K562 (cell line): ENCODE data around the gene OR7C1. TPM values are rescaled to one million over a fixed set of nuclear protein-coding genes. Genes with fewer than 3 reads are reported as not detected.
A peak's percentile ranks its signal among the peaks of the same experiment; 100 is the strongest.

Experiments
- BRCA1 ChIP-seq, 2 experiments: fragments of 450-650 bp in 1 of 2; sonication (generic) in 1 of 2; formaldehyde crosslinking in 1 of 2; IDR thresholded peaks; 2 replicates each; pipeline versions ENCODE4 v1.5.0 to v1.6.1; 2017 to 2020; ENCODE audit warnings: mild to moderate bottlenecking in 1 of 2, missing genetic modification reagents in 1 of 2
- CREM ChIP-seq: IDR thresholded peaks from 2 replicates; pipeline ENCODE4 v1.6.1; 2014; ENCODE audit warnings: antibody characterized with exemption, low read depth
- HSF4 ChIP-seq: fragments of 250-450 bp; sonication (Bioruptor Pico); IDR thresholded peaks from 2 replicates; pipeline ENCODE4 v2.1.2; 2022; ENCODE audit warnings: mild to moderate bottlenecking, moderate library complexity, borderline replicate concordance
- MTA3 ChIP-seq: fragments of 450-650 bp; formaldehyde crosslinking; IDR thresholded peaks from 2 replicates; pipeline ENCODE4 v1.6.1; 2017; ENCODE audit warnings: mild to moderate bottlenecking, borderline replicate concordance
- POLR2AphosphoS2 ChIP-seq: IDR thresholded peaks from 2 replicates; pipeline ENCODE4 v1.6.1; 2012; ENCODE audit warnings: low read length, improper control_type of control experiment
- SIRT6 ChIP-seq: IDR thresholded peaks from one replicate; pipeline ENCODE4 v1.6.1; 2012; ENCODE audit warnings: low read depth, mild to moderate bottlenecking, control low read depth, inconsistent platforms, low read length, moderate library complexity
- ZNF146 ChIP-seq: IDR thresholded peaks from one replicate; pipeline ENCODE4 v1.6.1; 2018; ENCODE audit warnings: missing compliant biosample characterization; ENCODE audit not compliant: unreplicated experiment
- polyA plus RNA-seq, 8 experiments: library from polyadenylated mRNA; depleted of rRNA in 4 of 8; stranded (reverse) in 5 of 8; unstranded in 3 of 8; fragments of >200 nt; fragmentation: Nextera tagmentation in 2 of 8; fragmentation: Illumina TruSeq in 1 of 8; extraction: Ambion mirVana in 2 of 8; extraction: Trizol in 1 of 8; gene quantifications; 2 replicates each; pipeline versions ENCODE4 v1.2.1 to v1.2.3, GENCODE V29; 2011 to 2014; ENCODE audit warnings: inconsistent platforms in 1 of 8, missing spikeins in 1 of 8
- total RNA-seq, 7 experiments: library from RNA; depleted of rRNA in 6 of 7; stranded (reverse); fragments of >200 nt in 6 of 7; fragmentation: Illumina TruSeq in 2 of 7; extraction: Trizol in 2 of 7; gene quantifications; 2 replicates each; pipeline versions ENCODE4 v1.2.1 to v1.2.3, GENCODE V29; 2011 to 2021; ENCODE audit warnings: low replicate concordance in 1 of 7
- TF ChIP-seq, protein P1 (sequence below): fragments of 450-650 bp; IDR thresholded peaks from 2 replicates; pipeline ENCODE4 v1.6.1; 2016; ENCODE audit warnings: low read depth
- TF ChIP-seq, protein P2 (sequence below), 2 experiments: IDR thresholded peaks; 2 replicates each; pipeline ENCODE4 v1.6.1; 2011; ENCODE audit warnings: borderline replicate concordance in 1 of 2, control low read depth in 1 of 2, low read depth in 1 of 2, low read length in 1 of 2, mild to moderate bottlenecking in 1 of 2, mixed read lengths in 1 of 2, moderate library complexity in 1 of 2; ENCODE audit not compliant: insufficient read depth in 1 of 2, insufficient read length in 1 of 2, poor library complexity in 1 of 2, severe bottlenecking in 1 of 2; ENCODE audit errors: extremely low read depth in 1 of 2
- TF ChIP-seq, protein P3 (sequence below), 2 experiments: fragments of 450-650 bp in 1 of 2; sonication (generic) in 1 of 2; formaldehyde crosslinking in 1 of 2; IDR thresholded peaks in 1 of 2; conservative IDR thresholded peaks in 1 of 2; 2 replicates each; pipeline versions ENCODE4 v1.6.1 to v1.8.1; 2016 to 2023; ENCODE audit warnings: mild to moderate bottlenecking in 2 of 2, moderate library complexity in 2 of 2, inconsistent platforms in 1 of 2, missing genetic modification reagents in 1 of 2
- TF ChIP-seq, protein P4 (sequence below): fragments of 450-650 bp; formaldehyde crosslinking; IDR thresholded peaks from 2 replicates; pipeline ENCODE4 v1.4.0; 2020; ENCODE audit warnings: mild to moderate bottlenecking, moderate library complexity

OR7C1 gene
- total and polyA plus RNA-seq, 9 of the 15 experiments (the other 6 are each of a cell fraction or from before 2014, with no cell fraction given): 0.01 to 0.18 (median 0.10) TPM; not detected in 1

DNA sequence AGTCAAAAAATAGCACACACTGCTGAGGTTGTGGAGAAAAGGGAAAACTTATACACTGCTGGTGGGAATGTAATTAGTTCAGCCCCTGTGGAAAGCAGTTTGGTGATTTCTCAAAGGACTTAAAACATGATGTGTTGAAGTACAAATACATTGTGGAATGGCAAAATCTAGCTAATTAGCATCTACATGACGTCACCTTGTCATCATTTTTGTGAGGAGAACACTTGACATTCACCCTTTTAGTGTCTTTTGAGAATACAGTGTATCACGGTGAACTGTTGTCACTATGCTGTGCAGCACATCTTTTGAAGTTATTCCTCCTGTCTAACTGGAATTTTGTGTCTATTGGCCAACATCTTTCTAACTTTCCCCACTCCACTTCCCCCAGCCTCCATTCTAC lies 8.2 kb upstream of the OR7C1 start (continued):
- TF ChIP-seq, protein P1, sequence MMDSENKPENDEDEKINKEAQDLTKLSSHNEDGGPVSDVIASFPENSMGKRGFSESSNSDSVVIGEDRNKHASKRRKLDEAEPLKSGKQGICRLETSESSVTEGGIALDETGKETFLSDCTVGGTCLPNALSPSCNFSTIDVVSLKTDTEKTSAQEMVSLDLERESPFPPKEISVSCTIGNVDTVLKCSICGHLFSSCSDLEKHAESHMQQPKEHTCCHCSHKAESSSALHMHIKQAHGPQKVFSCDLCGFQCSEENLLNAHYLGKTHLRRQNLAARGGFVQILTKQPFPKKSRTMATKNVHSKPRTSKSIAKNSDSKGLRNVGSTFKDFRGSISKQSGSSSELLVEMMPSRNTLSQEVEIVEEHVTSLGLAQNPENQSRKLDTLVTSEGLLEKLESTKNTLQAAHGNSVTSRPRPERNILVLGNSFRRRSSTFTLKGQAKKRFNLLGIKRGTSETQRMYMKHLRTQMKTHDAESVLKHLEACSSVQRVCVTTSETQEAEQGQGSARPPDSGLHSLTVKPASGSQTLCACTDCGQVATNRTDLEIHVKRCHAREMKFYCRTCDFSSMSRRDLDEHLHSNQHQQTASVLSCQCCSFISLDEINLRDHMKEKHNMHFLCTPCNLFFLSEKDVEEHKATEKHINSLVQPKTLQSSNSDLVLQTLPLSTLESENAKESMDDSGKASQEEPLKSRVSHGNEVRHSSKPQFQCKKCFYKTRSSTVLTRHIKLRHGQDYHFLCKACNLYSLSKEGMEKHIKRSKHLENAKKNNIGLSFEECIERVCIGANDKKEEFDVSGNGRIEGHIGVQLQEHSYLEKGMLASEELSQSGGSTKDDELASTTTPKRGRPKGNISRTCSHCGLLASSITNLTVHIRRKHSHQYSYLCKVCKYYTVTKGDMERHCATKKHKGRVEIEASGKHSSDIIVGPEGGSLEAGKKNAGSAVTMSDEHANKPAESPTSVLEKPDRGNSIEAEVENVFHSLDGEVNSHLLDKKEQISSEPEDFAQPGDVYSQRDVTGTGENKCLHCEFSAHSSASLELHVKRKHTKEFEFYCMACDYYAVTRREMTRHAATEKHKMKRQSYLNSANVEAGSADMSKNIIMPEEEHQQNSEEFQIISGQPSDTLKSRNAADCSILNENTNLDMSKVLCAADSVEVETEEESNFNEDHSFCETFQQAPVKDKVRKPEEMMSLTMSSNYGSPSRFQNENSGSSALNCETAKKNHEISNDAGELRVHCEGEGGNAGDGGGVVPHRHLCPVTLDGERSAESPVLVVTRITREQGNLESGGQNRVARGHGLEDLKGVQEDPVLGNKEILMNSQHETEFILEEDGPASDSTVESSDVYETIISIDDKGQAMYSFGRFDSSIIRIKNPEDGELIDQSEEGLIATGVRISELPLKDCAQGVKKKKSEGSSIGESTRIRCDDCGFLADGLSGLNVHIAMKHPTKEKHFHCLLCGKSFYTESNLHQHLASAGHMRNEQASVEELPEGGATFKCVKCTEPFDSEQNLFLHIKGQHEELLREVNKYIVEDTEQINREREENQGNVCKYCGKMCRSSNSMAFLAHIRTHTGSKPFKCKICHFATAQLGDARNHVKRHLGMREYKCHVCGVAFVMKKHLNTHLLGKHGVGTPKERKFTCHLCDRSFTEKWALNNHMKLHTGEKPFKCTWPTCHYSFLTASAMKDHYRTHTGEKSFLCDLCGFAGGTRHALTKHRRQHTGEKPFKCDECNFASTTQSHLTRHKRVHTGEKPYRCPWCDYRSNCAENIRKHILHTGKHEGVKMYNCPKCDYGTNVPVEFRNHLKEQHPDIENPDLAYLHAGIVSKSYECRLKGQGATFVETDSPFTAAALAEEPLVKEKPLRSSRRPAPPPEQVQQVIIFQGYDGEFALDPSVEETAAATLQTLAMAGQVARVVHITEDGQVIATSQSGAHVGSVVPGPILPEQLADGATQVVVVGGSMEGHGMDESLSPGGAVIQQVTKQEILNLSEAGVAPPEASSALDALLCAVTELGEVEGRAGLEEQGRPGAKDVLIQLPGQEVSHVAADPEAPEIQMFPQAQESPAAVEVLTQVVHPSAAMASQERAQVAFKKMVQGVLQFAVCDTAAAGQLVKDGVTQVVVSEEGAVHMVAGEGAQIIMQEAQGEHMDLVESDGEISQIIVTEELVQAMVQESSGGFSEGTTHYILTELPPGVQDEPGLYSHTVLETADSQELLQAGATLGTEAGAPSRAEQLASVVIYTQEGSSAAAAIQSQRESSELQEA: no peak
- TF ChIP-seq, protein P2, sequence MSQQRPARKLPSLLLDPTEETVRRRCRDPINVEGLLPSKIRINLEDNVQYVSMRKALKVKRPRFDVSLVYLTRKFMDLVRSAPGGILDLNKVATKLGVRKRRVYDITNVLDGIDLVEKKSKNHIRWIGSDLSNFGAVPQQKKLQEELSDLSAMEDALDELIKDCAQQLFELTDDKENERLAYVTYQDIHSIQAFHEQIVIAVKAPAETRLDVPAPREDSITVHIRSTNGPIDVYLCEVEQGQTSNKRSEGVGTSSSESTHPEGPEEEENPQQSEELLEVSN (IDR thresholded peaks at IDR 0.05; ENCODE audit: borderline replicate concordance in 1 of 2, extremely low read depth in 1 of 2, insufficient read depth in 1 of 2, insufficient read length in 1 of 2, low read depth in 1 of 2, low read length in 1 of 2, poor library complexity in 1 of 2, severe bottlenecking in 1 of 2): no peak
- TF ChIP-seq ZNF146 (CRISPR knock-in tag): no peak
- no peak for TF ChIP-seq SIRT6
- 0 out of 2 replicates have a peak, but pooled peaks have one; percentile 6 for TF ChIP-seq CREM
- TF ChIP-seq, protein P3, sequence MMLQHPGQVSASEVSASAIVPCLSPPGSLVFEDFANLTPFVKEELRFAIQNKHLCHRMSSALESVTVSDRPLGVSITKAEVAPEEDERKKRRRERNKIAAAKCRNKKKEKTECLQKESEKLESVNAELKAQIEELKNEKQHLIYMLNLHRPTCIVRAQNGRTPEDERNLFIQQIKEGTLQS (IDR thresholded peaks at IDR 0.05): peak; percentile 54
- TF ChIP-seq, protein P3 (CRISPR knock-in tag; conservative IDR thresholded peaks at IDR 0.05): no peak
- TF ChIP-seq, protein P4, sequence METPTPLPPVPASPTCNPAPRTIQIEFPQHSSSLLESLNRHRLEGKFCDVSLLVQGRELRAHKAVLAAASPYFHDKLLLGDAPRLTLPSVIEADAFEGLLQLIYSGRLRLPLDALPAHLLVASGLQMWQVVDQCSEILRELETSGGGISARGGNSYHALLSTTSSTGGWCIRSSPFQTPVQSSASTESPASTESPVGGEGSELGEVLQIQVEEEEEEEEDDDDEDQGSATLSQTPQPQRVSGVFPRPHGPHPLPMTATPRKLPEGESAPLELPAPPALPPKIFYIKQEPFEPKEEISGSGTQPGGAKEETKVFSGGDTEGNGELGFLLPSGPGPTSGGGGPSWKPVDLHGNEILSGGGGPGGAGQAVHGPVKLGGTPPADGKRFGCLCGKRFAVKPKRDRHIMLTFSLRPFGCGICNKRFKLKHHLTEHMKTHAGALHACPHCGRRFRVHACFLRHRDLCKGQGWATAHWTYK (CRISPR knock-in tag): no peak
- no peak for TF ChIP-seq MTA3
- no peak for TF ChIP-seq HSF4 (CRISPR knock-in tag)
- no peak for TF ChIP-seq BRCA1 (IDR thresholded peaks at IDR 0.05)
- TF ChIP-seq BRCA1 (CRISPR knock-in tag; IDR thresholded peaks at IDR 0.05): no peak
- TF ChIP-seq POLR2AphosphoS2: no peak
